ENCODE results near the gene FUT9.

The FUT9 gene

GRCh38 chr6:96073555-96073954, 57.8 kb downstream of the FUT9 start:
- no peak for DNase-seq (ENCODE audit: low read depth in 2 of 2)

- DNase-seq (ENCODE audit: low read depth in 2 of 2), result no peak
These were observed 58.2 kb downstream of the FUT9 start for GRCh38 chr6:96074006-96074405.

GRCh38 chr6:96075826-96076225, 60.1 kb downstream of the FUT9 start:
- no peak for DNase-seq (ENCODE audit: low read depth in 2 of 2)

GRCh38 chr6:96086745-96087144, 71.0 kb downstream of the FUT9 start:
- DNase-seq (ENCODE audit: low read depth in 2 of 2), result no peak

GRCh38 chr6:96089173-96089572, 73.4 kb downstream of the FUT9 start:
- no peak for DNase-seq (ENCODE audit: low read depth in 2 of 2)

- no peak for DNase-seq (ENCODE audit: low read depth in 2 of 2)
These were observed 78.3 kb downstream of the FUT9 start for GRCh38 chr6:96094077-96094476.

GRCh38 chr6:96099069-96099468, 83.3 kb downstream of the FUT9 start:
- DNase-seq (ENCODE audit: low read depth in 2 of 2), result no peak

GRCh38 chr6:96101564-96101963, 85.8 kb downstream of the FUT9 start:
- DNase-seq (ENCODE audit: low read depth in 2 of 2), result no peak

- no peak for DNase-seq (ENCODE audit: low read depth in 2 of 2)
These were observed 89.1 kb downstream of the FUT9 start for GRCh38 chr6:96104910-96105309.

GRCh38 chr6:96110878-96111277, 95.1 kb downstream of the FUT9 start:
- no peak for DNase-seq (ENCODE audit: low read depth in 2 of 2)

GRCh38 chr6:96116674-96117073, 100.9 kb downstream of the FUT9 start:
- no peak for DNase-seq (ENCODE audit: low read depth in 2 of 2)

- DNase-seq (ENCODE audit: low read depth in 2 of 2), result no peak
These were observed 109.0 kb downstream of the FUT9 start for GRCh38 chr6:96124778-96125177.

GRCh38 chr6:96138406-96138805, 122.6 kb downstream of the FUT9 start:
- no peak for DNase-seq (ENCODE audit: low read depth in 2 of 2)

- DNase-seq (ENCODE audit: low read depth in 2 of 2), result no peak
These were observed 126.4 kb downstream of the FUT9 start for GRCh38 chr6:96142142-96142541.

- no peak for DNase-seq (ENCODE audit: low read depth in 2 of 2)
These were observed 134.7 kb downstream of the FUT9 start for GRCh38 chr6:96150431-96150830.

GRCh38 chr6:96151707-96152106, 135.9 kb downstream of the FUT9 start:
- no peak for DNase-seq (ENCODE audit: low read depth in 2 of 2)

- DNase-seq (ENCODE audit: low read depth in 2 of 2), result no peak
These were observed 136.4 kb downstream of the FUT9 start for GRCh38 chr6:96152114-96152708.

GRCh38 chr6:96153775-96154174, 138.0 kb downstream of the FUT9 start:
- DNase-seq (ENCODE audit: low read depth in 2 of 2), result no peak

GRCh38 chr6:96156425-96156824, 140.7 kb downstream of the FUT9 start:
- no peak for DNase-seq (ENCODE audit: low read depth in 2 of 2)

GRCh38 chr6:96157018-96157565, 141.3 kb downstream of the FUT9 start:
- DNase-seq (ENCODE audit: low read depth in 2 of 2), result no peak

GRCh38 chr6:96162711-96163120, 146.9 kb downstream of the FUT9 start:
- DNase-seq (ENCODE audit: low read depth in 2 of 2), result no peak

- no peak for DNase-seq (ENCODE audit: low read depth in 2 of 2)
These were observed 149.0 kb downstream of the FUT9 start for GRCh38 chr6:96164802-96165201.

- DNase-seq (ENCODE audit: low read depth in 2 of 2), result no peak
These were observed 155.3 kb downstream of the FUT9 start for GRCh38 chr6:96171112-96171511.

GRCh38 chr6:96184798-96185197, 169.0 kb downstream of the FUT9 start:
- no peak for DNase-seq (ENCODE audit: low read depth in 2 of 2)
